ENCODE data around the gene CFAP69.

Gene CFAP69

GRCh38 chr7:90230834-90231233 is 14.1 kb upstream of the CFAP69 start:
- no peak for TF ChIP-seq CTCF (conservative IDR thresholded peaks at IDR 0.05; ENCODE audit: low read depth)
- H3K27ac ChIP-seq, result no peak overlapping the region
- DNase-seq (ENCODE audit: low spot score), result no peak
- CTCF ChIA-PET, result no interaction called here
- POLR2A ChIA-PET (ENCODE audit: low non-redundant PET), result no interaction called here

- no peak for DNase-seq (ENCODE audit: low spot score)
- TF ChIP-seq CTCF (conservative IDR thresholded peaks at IDR 0.05; ENCODE audit: low read depth), result no peak
- H3K27ac ChIP-seq, result no peak overlapping the region
- ChIA-PET CTCF (no interaction called here), POLR2A (ENCODE audit: low non-redundant PET) (no interaction called here)
These were observed 13.7 kb upstream of the CFAP69 start for GRCh38 chr7:90231304-90231703.

GRCh38 chr7:90232430-90232829 is 12.5 kb upstream of the CFAP69 start:
- CTCF ChIA-PET, result no interaction called here
- H3K27ac ChIP-seq, result no peak overlapping the region
- TF ChIP-seq CTCF (conservative IDR thresholded peaks at IDR 0.05; ENCODE audit: low read depth), result no peak
- POLR2A ChIA-PET (ENCODE audit: low non-redundant PET), result no interaction called here
- DNase-seq (ENCODE audit: low spot score), result no peak

GRCh38 chr7:90233569-90233968 is 11.4 kb upstream of the CFAP69 start:
- no peak for DNase-seq (ENCODE audit: low spot score)
- CTCF ChIA-PET, result no interaction called here

GRCh38 chr7:90236721-90237289 is 8.2 kb upstream of the CFAP69 start:
- no peak for TF ChIP-seq CTCF (conservative IDR thresholded peaks at IDR 0.05; ENCODE audit: low read depth)
- no peak overlapping the region for H3K27ac ChIP-seq
- CTCF ChIA-PET, result interaction anchor here (0.6 kb wide), 1 partner anchor 48 kb away, joined by 8 read pairs; no protein-coding TSS in a partner anchor
- POLR2A ChIA-PET (ENCODE audit: low non-redundant PET), result no interaction called here
- DNase-seq (ENCODE audit: low spot score), result no peak

More at GRCh38 chr7:90233569-90233968, 11.4 kb upstream of the CFAP69 start:
- no peak overlapping the region for H3K27ac ChIP-seq
- POLR2A ChIA-PET (ENCODE audit: low non-redundant PET), result no interaction called here
- no peak for TF ChIP-seq CTCF (conservative IDR thresholded peaks at IDR 0.05; ENCODE audit: low read depth)

GRCh38 chr7:90238022-90238421 is 7.0 kb upstream of the CFAP69 start:
- TF ChIP-seq CTCF (conservative IDR thresholded peaks at IDR 0.05; ENCODE audit: low read depth), result no peak
- H3K27ac ChIP-seq, result no peak overlapping the region
- POLR2A ChIA-PET (ENCODE audit: low non-redundant PET), result no interaction called here
- CTCF ChIA-PET, result no interaction called here
- no peak for DNase-seq (ENCODE audit: low spot score)

- no peak for TF ChIP-seq CTCF (conservative IDR thresholded peaks at IDR 0.05; ENCODE audit: low read depth)
- ChIA-PET CTCF (no interaction called here), POLR2A (ENCODE audit: low non-redundant PET) (no interaction called here)
- H3K27ac ChIP-seq, result no peak overlapping the region
- no peak for DNase-seq (ENCODE audit: low spot score)
These were observed 6.4 kb upstream of the CFAP69 start for GRCh38 chr7:90238583-90238982.

Data from RWPE1 (cell line).